Measurements from ENCODE around the gene TTC7B.

DNA sequence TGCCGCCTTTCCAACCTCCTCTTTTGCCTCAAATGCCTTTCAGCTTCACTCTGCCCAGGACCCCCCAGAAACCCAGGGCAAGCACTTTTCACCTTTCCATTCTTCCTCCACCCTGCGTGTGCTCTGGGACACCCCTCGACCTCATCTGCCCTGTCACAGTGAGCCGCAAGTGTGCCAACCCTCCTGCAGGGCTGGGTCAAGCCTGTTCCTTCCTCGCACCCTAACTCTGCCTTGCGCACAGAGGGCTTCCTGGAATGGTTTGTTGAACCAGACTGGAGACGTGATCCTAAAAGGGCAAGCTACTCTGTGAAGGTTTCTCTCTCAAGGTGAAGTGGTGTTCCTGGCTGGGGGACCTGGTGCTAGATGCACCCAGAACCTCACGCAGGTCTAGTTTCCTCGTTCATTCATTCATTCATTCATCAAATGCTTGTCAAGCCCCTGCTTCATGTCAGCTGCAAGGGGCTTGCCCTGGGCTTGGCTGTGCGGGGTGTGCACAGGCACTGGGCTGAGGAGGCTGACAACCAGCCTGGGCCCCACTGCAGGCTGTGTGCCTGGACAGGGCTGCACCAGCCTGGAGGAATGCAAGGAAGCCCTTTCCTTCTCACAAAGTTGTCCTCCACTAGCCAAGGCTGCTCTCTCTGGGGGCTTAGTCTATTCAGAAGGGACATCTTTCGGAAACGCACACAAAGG, 232.2 kb downstream of the TTC7B start:
- TF ChIP-seq CTCF (IDR thresholded peaks at IDR 0.05; ENCODE audit: borderline replicate concordance, extremely low read depth, low read length, poor library complexity, severe bottlenecking): no peak
- TF ChIP-seq EZH2 (IDR thresholded peaks at IDR 0.05; ENCODE audit: borderline replicate concordance, low read depth, low read length, severe bottlenecking): no peak
